GM18520 (cell line): ENCODE results near the gene ATAD3B.
"Not testable (repeated sequence)": the region's sequence is repeated elsewhere in the genome, so short reads cannot be mapped to it uniquely, and the experiment has no call there.

Experiments used
- ATAC-seq: cut with Tn5 transposase; IDR thresholded peaks from one replicate; pipeline ENCODE4 v1.9.1; 2021; ENCODE audit not compliant: unreplicated experiment

ATAD3B gene

GRCh38 chr1:1477206-1477605 lies 5.6 kb downstream of the ATAD3B start:
- no peak for ATAC-seq

- no peak for ATAC-seq
These were observed 8.3 kb downstream of the ATAD3B start for GRCh38 chr1:1479547-1480487.

GRCh38 chr1:1480488-1480867 lies 8.9 kb downstream of the ATAD3B start:
- not testable (repeated sequence) for ATAC-seq

- not testable (repeated sequence) for ATAC-seq
These were observed 10.2 kb downstream of the ATAD3B start for GRCh38 chr1:1481811-1482210.

- no peak for ATAC-seq
These were observed 11.3 kb downstream of the ATAD3B start for GRCh38 chr1:1482856-1483255.

GRCh38 chr1:1483714-1484113 lies 12.1 kb downstream of the ATAD3B start:
- ATAC-seq: no peak

GRCh38 chr1:1484976-1485750 lies 13.6 kb downstream of the ATAD3B start:
- ATAC-seq: not testable (repeated sequence)

GRCh38 chr1:1485755-1486317 lies 14.3 kb downstream of the ATAD3B start:
- ATAC-seq: not testable (repeated sequence)

GRCh38 chr1:1487701-1488100 lies 16.1 kb downstream of the ATAD3B start:
- ATAC-seq: no peak

- no peak for ATAC-seq
These were observed 17.7 kb downstream of the ATAD3B start for GRCh38 chr1:1489231-1489630.

- no peak for ATAC-seq
These were observed 18.3 kb downstream of the ATAD3B start for GRCh38 chr1:1489861-1490260.

GRCh38 chr1:1490633-1491230 lies 19.2 kb downstream of the ATAD3B start:
- ATAC-seq: no peak

GRCh38 chr1:1491601-1492000 lies 20.0 kb downstream of the ATAD3B start:
- no peak for ATAC-seq

- not testable (repeated sequence) for ATAC-seq
These were observed 22.7 kb downstream of the ATAD3B start for GRCh38 chr1:1494311-1494710.

- ATAC-seq: not testable (repeated sequence)
These were observed 24.0 kb downstream of the ATAD3B start for GRCh38 chr1:1495461-1495975.

- ATAC-seq: not testable (repeated sequence)
These were observed 33.3 kb downstream of the ATAD3B start for GRCh38 chr1:1504777-1505365.

GRCh38 chr1:1505366-1505798 lies 33.8 kb downstream of the ATAD3B start:
- peak; percentile 52 for ATAC-seq

- not testable (repeated sequence) for ATAC-seq
These were observed 34.2 kb downstream of the ATAD3B start for GRCh38 chr1:1505801-1506200.

GRCh38 chr1:1507305-1507704 lies 35.7 kb downstream of the ATAD3B start:
- no peak for ATAC-seq

GRCh38 chr1:1508775-1509464 lies 37.4 kb downstream of the ATAD3B start:
- ATAC-seq: not testable (repeated sequence)
